DND-41 (cell line): ENCODE results near the gene SIL1.
A peak's percentile ranks its signal among the peaks of the same experiment; 100 is the strongest.

Source experiments
- ATAC-seq: fragments of 200-7000 bp; cut with Tn5 transposase; 3 replicates; pipeline ENCODE4 v1.9.1; 2021; ENCODE audit warnings: low read depth; ENCODE audit not compliant: insufficient read depth
- DNase-seq: peaks from one replicate; pipeline ENCODE4 v3.0.0-alpha.2; 2020
- H2AFZ ChIP-seq: 2 replicates; pipeline ENCODE4 v1.6.0; 2012; ENCODE audit warnings: low read depth, low read length
- H3K27ac ChIP-seq: 2 replicates; pipeline ENCODE4 v1.5.1; 2012; ENCODE audit warnings: low read length, inconsistent platforms
- H3K27me3 ChIP-seq: fragments of 200-600 bp; sonication (generic); 2 replicates; pipeline ENCODE4 v1.6.0; 2012; ENCODE audit warnings: low read length, mild to moderate bottlenecking, inconsistent platforms; ENCODE audit not compliant: insufficient read depth, poor library complexity
- H3K36me3 ChIP-seq: 2 replicates; pipeline ENCODE4 v1.5.1; 2012; ENCODE audit warnings: low read length, inconsistent platforms; ENCODE audit not compliant: insufficient read depth
- H3K4me1 ChIP-seq: 2 replicates; pipeline ENCODE4 v1.5.1; 2012; ENCODE audit warnings: mild to moderate bottlenecking, low read length; ENCODE audit not compliant: insufficient read depth
- H3K4me2 ChIP-seq: 2 replicates; pipeline ENCODE4 v1.6.0; 2012; ENCODE audit warnings: mild to moderate bottlenecking, moderate library complexity, low read length, inconsistent platforms; ENCODE audit not compliant: insufficient read depth
- H3K4me3 ChIP-seq, 2 experiments: fragments of 200-600 bp in 1 of 2; shearing (Covaris generic) in 1 of 2; 2 replicates each; pipeline ENCODE4 v1.5.1; 2012 to 2016; ENCODE audit warnings: inconsistent platforms in 2 of 2, low read length in 2 of 2, mild to moderate bottlenecking in 2 of 2, low read depth in 1 of 2, moderate library complexity in 1 of 2
- H3K79me2 ChIP-seq: 2 replicates; pipeline ENCODE4 v1.6.0; 2012; ENCODE audit warnings: low read length, inconsistent platforms; ENCODE audit not compliant: insufficient read depth
- H3K9ac ChIP-seq: 2 replicates; pipeline ENCODE4 v1.6.0; 2012; ENCODE audit warnings: low read depth, mild to moderate bottlenecking, inconsistent platforms, low read length, moderate library complexity
- H3K9me3 ChIP-seq: 2 replicates; pipeline ENCODE4 v1.5.1; 2012; ENCODE audit warnings: low read length, moderate library complexity, mild to moderate bottlenecking, inconsistent platforms; ENCODE audit not compliant: insufficient read depth, severe bottlenecking
- H4K20me1 ChIP-seq: 2 replicates; pipeline ENCODE4 v1.6.0; 2012; ENCODE audit warnings: low read length; ENCODE audit not compliant: insufficient read depth
- CTCF ChIP-seq: IDR thresholded peaks from 2 replicates; pipeline ENCODE4 v1.5.1; 2012; ENCODE audit warnings: borderline replicate concordance, low read length, moderate library complexity, mild to moderate bottlenecking; ENCODE audit not compliant: poor library complexity, severe bottlenecking; ENCODE audit errors: extremely low read depth
- EZH2 ChIP-seq: IDR thresholded peaks from 3 replicates; pipeline ENCODE4 v1.6.1; 2012; ENCODE audit warnings: borderline replicate concordance, low read depth, mild to moderate bottlenecking, moderate library complexity, low read length, inconsistent platforms; ENCODE audit not compliant: severe bottlenecking

Gene SIL1

GRCh38 chr5:139138109-139138508 is 60.1 kb downstream of the SIL1 start:
- no peak for ATAC-seq

GRCh38 chr5:139137697-139138096 is 60.5 kb downstream of the SIL1 start:
- Histone ChIP-seq H3K4me2 (no peak overlapping the region), H3K27ac (peak overlapping the region; percentile 34), H3K27me3 (no peaks in the 10 kb centered on the region), H2AFZ (no peak overlapping the region), H3K4me1 (no peaks in the 10 kb centered on the region), H3K9ac (no peak overlapping the region), H3K4me3 (no peak overlapping the region), H3K9me3 (no peaks in the 10 kb centered on the region), H3K79me2 (peaks cover 20% of the 10 kb centered on the region), H4K20me1 (peaks cover 19% of the 10 kb centered on the region; the same call in 1 of the 2 replicates), H3K36me3 (no peaks in the 10 kb centered on the region)
- TF ChIP-seq EZH2 (no peak), CTCF (peak; percentile 39)
- DNase-seq (no peak), ATAC-seq (no peak)

More at GRCh38 chr5:139138109-139138508, 60.1 kb downstream of the SIL1 start:
- H3K9ac ChIP-seq, result no peak overlapping the region
- H3K9me3 ChIP-seq, result no peaks in the 10 kb centered on the region
- TF ChIP-seq EZH2, result no peak
- no peak for TF ChIP-seq CTCF
- DNase-seq, result no peak
- peaks cover 22% of the 10 kb centered on the region for H3K79me2 ChIP-seq
- H3K4me1 ChIP-seq, result no peaks in the 10 kb centered on the region
- no peak overlapping the region for H3K4me3 ChIP-seq
- peak overlapping the region; percentile 34; the same call in 1 of the 2 replicates for H3K27ac ChIP-seq
- H3K27me3 ChIP-seq, result no peaks in the 10 kb centered on the region
- no peak overlapping the region for H3K4me2 ChIP-seq
- H3K36me3 ChIP-seq, result no peaks in the 10 kb centered on the region
- peaks cover 19% of the 10 kb centered on the region; the same call in 1 of the 2 replicates for H4K20me1 ChIP-seq
- H2AFZ ChIP-seq, result no peak overlapping the region

- no peak overlapping the region for H3K4me2 ChIP-seq
- ATAC-seq (no peak), DNase-seq (no peak)
- H3K9ac ChIP-seq, result no peak overlapping the region
- no peaks in the 10 kb centered on the region for H3K36me3 ChIP-seq
- H3K4me1 ChIP-seq, result no peaks in the 10 kb centered on the region
- no peak overlapping the region for H2AFZ ChIP-seq
- peaks cover 18% of the 10 kb centered on the region for H3K79me2 ChIP-seq
- no peaks in the 10 kb centered on the region for H3K27me3 ChIP-seq
- no peaks in the 10 kb centered on the region for H3K9me3 ChIP-seq
- TF ChIP-seq CTCF (no peak), EZH2 (no peak)
- H3K4me3 ChIP-seq, result no peak overlapping the region
- no peak overlapping the region for H3K27ac ChIP-seq
- peaks cover 12% of the 10 kb centered on the region; the same call in 1 of the 2 replicates for H4K20me1 ChIP-seq
Observed at GRCh38 chr5:139134906-139135305, 63.3 kb downstream of the SIL1 start.

GRCh38 chr5:139133282-139133681 is 64.9 kb downstream of the SIL1 start:
- DNase-seq (no peak), ATAC-seq (no peak)
- H4K20me1 ChIP-seq, result peaks cover 6% of the 10 kb centered on the region; the same call in 1 of the 2 replicates
- no peaks in the 10 kb centered on the region for H3K4me1 ChIP-seq
- no peaks in the 10 kb centered on the region for H3K36me3 ChIP-seq
- TF ChIP-seq CTCF (no peak), EZH2 (no peak)
- no peak overlapping the region for H3K9ac ChIP-seq
- no peaks in the 10 kb centered on the region for H3K27me3 ChIP-seq
- H3K79me2 ChIP-seq, result peaks cover 17% of the 10 kb centered on the region
- no peak overlapping the region for H3K4me2 ChIP-seq
- H3K27ac ChIP-seq, result no peak overlapping the region
- no peaks in the 10 kb centered on the region for H3K9me3 ChIP-seq
- H2AFZ ChIP-seq, result no peak overlapping the region
- no peak overlapping the region for H3K4me3 ChIP-seq
